Stimulated activated naive B cell treated with anti-CD40 and anti-IgM and Interleukin-4, amounts not matched to agents 10 μg/mL and 1 μg/mL and 100 μg/mL, for 72 hours (primary cell): ENCODE results near the gene MTHFS.
"Not testable (repeated sequence)": the region's sequence is repeated elsewhere in the genome, so short reads cannot be mapped to it uniquely, and the experiment has no call there.

ENCODE experiments used
- ATAC-seq, 2 donors: fragments of 150-1000 bp; cut with Tn5 transposase; replicated peaks; 2 replicates each; pipeline ENCODE4 v1.10.0; 2021; ENCODE audit warnings: moderate library complexity in 1 of 2
- DNase-seq: peaks from one replicate; pipeline ENCODE4 v3.0.0; 2021
- H3K27ac Mint-ChIP-seq: one replicate; pipeline ENCODE4 v1.8.0; 2022; ENCODE audit warnings: mild to moderate bottlenecking, mixed read lengths
- H3K27me3 Mint-ChIP-seq, 2 donors: one replicate each; pipeline ENCODE4 v1.8.0; 2022; ENCODE audit warnings: mixed read lengths in 2 of 2
- H3K36me3 Mint-ChIP-seq, 2 donors: one replicate each; pipeline ENCODE4 v1.8.0; 2022; ENCODE audit warnings: mixed read lengths in 2 of 2, mild to moderate bottlenecking in 1 of 2
- H3K4me1 Mint-ChIP-seq, 2 donors: one replicate each; pipeline ENCODE4 v1.8.0; 2022; ENCODE audit warnings: mixed read lengths in 2 of 2, mild to moderate bottlenecking in 1 of 2
- H3K4me3 Mint-ChIP-seq, 2 donors: one replicate each; pipeline ENCODE4 v1.8.0; 2022; ENCODE audit warnings: mild to moderate bottlenecking in 2 of 2, mixed read lengths in 2 of 2, moderate library complexity in 1 of 2
- H3K9me3 Mint-ChIP-seq, 2 donors: one replicate each; pipeline ENCODE4 v1.8.0; 2022; ENCODE audit warnings: mixed read lengths in 2 of 2, mild to moderate bottlenecking in 1 of 2

MTHFS gene

GRCh38 chr15:79896634-79897379 lies at the start of gene MTHFS:
TSS of gene MTHFS (minus strand) at chr15:79897014. CDS start at chr15:79896988, 26 bp downstream.
- Mint-ChIP-seq H3K27ac (peak within 1 kb of the TSS; percentile 99), H3K27me3 (no peaks in the 10 kb centered on the region), H3K4me1 (peaks cover 30 to 54% of the 10 kb centered on the region in 2 donors), H3K36me3 (peaks cover 27 to 39% of the 10 kb centered on the region in 2 donors), H3K9me3 (peaks cover 3 to 6% of the 10 kb centered on the region in 2 donors), H3K4me3 (peak within 1 kb of the TSS; percentile 92 to 98)
- peak; percentile 87 to 89 for ATAC-seq
- DNase-seq: peak; percentile 70

GRCh38 chr15:79944622-79945021 lies 47.8 kb upstream of the MTHFS start:
- Mint-ChIP-seq H3K9me3 (peaks cover 0 to 1% of the 10 kb centered on the region in 2 donors), H3K27ac (no peak overlapping the region), H3K4me3 (no peak overlapping the region), H3K4me1 (peaks cover 12 to 33% of the 10 kb centered on the region in 2 donors), H3K27me3 (peaks cover 0 to 4% of the 10 kb centered on the region in 2 donors), H3K36me3 (peaks cover 0 to 4% of the 10 kb centered on the region in 2 donors)
- no peak for DNase-seq
- ATAC-seq: no peak

GRCh38 chr15:79943820-79944219 lies 47.0 kb upstream of the MTHFS start:
- ATAC-seq: peak in 1 of 2 donors; percentile 33
- H3K36me3 Mint-ChIP-seq: peaks cover 0 to 3% of the 10 kb centered on the region in 2 donors
- no peak overlapping the region for H3K27ac Mint-ChIP-seq
- peaks cover 0 to 1% of the 10 kb centered on the region in 2 donors for H3K9me3 Mint-ChIP-seq
- no peak for DNase-seq
- peaks cover 10 to 29% of the 10 kb centered on the region in 2 donors for H3K4me1 Mint-ChIP-seq
- peaks cover 0 to 8% of the 10 kb centered on the region in 2 donors for H3K27me3 Mint-ChIP-seq
- H3K4me3 Mint-ChIP-seq: no peak overlapping the region

GRCh38 chr15:79942741-79943481 lies 46.1 kb upstream of the MTHFS start:
- peaks cover 0 to 2% of the 10 kb centered on the region in 2 donors for H3K36me3 Mint-ChIP-seq
- ATAC-seq: peak; percentile 45 to 46
- H3K9me3 Mint-ChIP-seq: peaks cover 0 to 1% of the 10 kb centered on the region in 2 donors
- peaks cover 2 to 20% of the 10 kb centered on the region in 2 donors for H3K4me1 Mint-ChIP-seq
- DNase-seq: no peak
- no peak overlapping the region for H3K4me3 Mint-ChIP-seq
- peaks cover 0 to 8% of the 10 kb centered on the region in 2 donors for H3K27me3 Mint-ChIP-seq
- H3K27ac Mint-ChIP-seq: no peak overlapping the region

GRCh38 chr15:79939399-79939798 lies 42.6 kb upstream of the MTHFS start:
- peaks cover 0 to 10% of the 10 kb centered on the region in 2 donors for H3K4me1 Mint-ChIP-seq
- ATAC-seq: no peak
- H3K27me3 Mint-ChIP-seq: peaks cover 4 to 8% of the 10 kb centered on the region in 2 donors
- no peaks in the 10 kb centered on the region for H3K36me3 Mint-ChIP-seq
- H3K4me3 Mint-ChIP-seq: no peak overlapping the region
- H3K27ac Mint-ChIP-seq: no peak overlapping the region
- DNase-seq: no peak
- H3K9me3 Mint-ChIP-seq: no peaks in the 10 kb centered on the region

DNA sequence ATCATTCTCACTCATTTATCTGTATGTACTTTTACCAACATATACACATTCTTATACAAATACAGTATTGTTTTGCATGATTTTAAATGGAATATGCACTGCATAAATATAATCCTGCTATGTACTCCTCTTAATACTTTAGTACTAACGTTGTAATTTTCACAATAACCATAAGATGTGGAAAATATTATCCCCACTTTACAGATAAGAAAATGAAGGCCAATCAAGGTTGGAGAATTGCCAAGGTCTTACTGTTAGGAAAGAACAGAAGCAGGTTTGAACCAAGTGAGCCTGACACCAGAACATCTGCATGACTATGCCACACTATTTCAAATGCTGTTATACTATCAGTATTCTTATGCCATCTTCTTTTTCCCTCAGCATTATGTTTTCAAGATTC lies 41.3 kb upstream of the MTHFS start:
- Mint-ChIP-seq H3K4me3 (no peak overlapping the region), H3K4me1 (peaks cover 0 to 10% of the 10 kb centered on the region in 2 donors), H3K9me3 (no peaks in the 10 kb centered on the region), H3K27ac (no peak overlapping the region), H3K27me3 (peaks cover 4 to 8% of the 10 kb centered on the region in 2 donors), H3K36me3 (no peaks in the 10 kb centered on the region)
- ATAC-seq (no peak), DNase-seq (no peak)

GRCh38 chr15:79935556-79936201 lies 38.9 kb upstream of the MTHFS start:
- H3K4me3 Mint-ChIP-seq, ATAC-seq, DNase-seq, H3K36me3 Mint-ChIP-seq, H3K9me3 Mint-ChIP-seq, H3K27ac Mint-ChIP-seq, H3K4me1 Mint-ChIP-seq: not testable (repeated sequence)
- peaks cover 4 to 10% of the 10 kb centered on the region in 2 donors for H3K27me3 Mint-ChIP-seq

GRCh38 chr15:79933231-79933630 lies 36.4 kb upstream of the MTHFS start:
- no peaks in the 10 kb centered on the region for H3K9me3 Mint-ChIP-seq
- peaks cover 0 to 21% of the 10 kb centered on the region in 2 donors for H3K27me3 Mint-ChIP-seq
- DNase-seq (no peak), ATAC-seq (no peak)
- no peak overlapping the region for H3K4me3 Mint-ChIP-seq
- peaks cover 0 to 5% of the 10 kb centered on the region in 2 donors for H3K4me1 Mint-ChIP-seq
- H3K36me3 Mint-ChIP-seq: peaks cover 0 to 2% of the 10 kb centered on the region in 2 donors
- H3K27ac Mint-ChIP-seq: no peak overlapping the region

DNA sequence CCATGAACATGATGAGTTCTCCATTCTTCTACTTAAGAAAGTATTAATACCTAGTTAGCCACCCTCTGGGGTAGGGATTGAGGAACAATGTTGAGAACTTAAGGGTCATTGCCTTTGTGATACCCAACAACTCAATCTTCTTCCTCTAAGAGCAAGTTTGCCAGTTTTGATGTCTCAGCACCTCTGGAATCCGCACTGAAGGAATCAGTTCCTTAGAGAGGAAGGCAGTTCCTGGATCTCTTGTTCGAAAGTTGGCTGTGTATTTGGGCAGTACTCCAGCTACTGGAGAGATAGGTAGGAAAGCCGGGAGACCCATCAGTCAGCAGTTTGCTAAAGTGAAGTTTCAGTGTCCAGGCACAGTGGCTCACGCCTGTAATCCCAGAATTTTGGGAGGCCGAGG lies 35.6 kb upstream of the MTHFS start:
- no peak for ATAC-seq
- peaks cover 0 to 21% of the 10 kb centered on the region in 2 donors for H3K27me3 Mint-ChIP-seq
- peaks cover 0 to 2% of the 10 kb centered on the region in 2 donors for H3K36me3 Mint-ChIP-seq
- no peak overlapping the region for H3K27ac Mint-ChIP-seq
- DNase-seq: no peak
- H3K4me1 Mint-ChIP-seq: peaks cover 0 to 5% of the 10 kb centered on the region in 2 donors
- H3K9me3 Mint-ChIP-seq: no peaks in the 10 kb centered on the region
- no peak overlapping the region for H3K4me3 Mint-ChIP-seq

- ATAC-seq (no peak), DNase-seq (no peak)
- Mint-ChIP-seq H3K27ac (no peak overlapping the region), H3K27me3 (peaks cover 0 to 13% of the 10 kb centered on the region in 2 donors), H3K36me3 (peaks cover 2 to 5% of the 10 kb centered on the region in 2 donors), H3K9me3 (no peaks in the 10 kb centered on the region), H3K4me3 (no peak overlapping the region), H3K4me1 (peaks cover 0 to 5% of the 10 kb centered on the region in 2 donors)
Measured at GRCh38 chr15:79930516-79930915, 33.7 kb upstream of the MTHFS start.

GRCh38 chr15:79929412-79929811 lies 32.6 kb upstream of the MTHFS start:
- Mint-ChIP-seq H3K27me3 (peaks cover 0 to 13% of the 10 kb centered on the region in 2 donors), H3K4me3 (no peak overlapping the region)

DNA sequence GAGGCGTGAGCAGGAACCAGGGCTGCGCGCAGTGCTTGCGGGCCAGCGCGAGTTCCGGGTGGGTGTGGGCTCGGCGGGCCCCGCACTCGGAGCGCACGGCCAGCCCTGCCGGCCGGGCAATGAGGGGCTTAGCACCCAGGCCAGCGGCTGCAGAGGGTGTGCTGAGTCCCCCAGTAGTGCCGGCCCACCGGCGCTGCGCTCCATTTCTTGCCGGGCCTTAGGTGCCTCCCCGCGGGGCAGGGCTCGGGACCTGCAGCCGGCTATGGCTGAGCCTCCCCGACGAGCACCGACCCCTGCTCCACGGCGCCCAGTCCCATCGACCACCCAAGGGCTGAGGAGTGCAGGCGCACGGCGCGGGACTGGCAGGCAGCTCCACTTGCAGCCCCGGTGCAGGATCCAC lies 29.3 kb upstream of the MTHFS start:
- H3K4me3 Mint-ChIP-seq, ATAC-seq, H3K9me3 Mint-ChIP-seq, H3K27ac Mint-ChIP-seq, DNase-seq: not testable (repeated sequence)
- H3K36me3 Mint-ChIP-seq: peaks cover 27 to 28% of the 10 kb centered on the region in 2 donors
- peaks cover 0 to 13% of the 10 kb centered on the region in 2 donors for H3K27me3 Mint-ChIP-seq
- H3K4me1 Mint-ChIP-seq: peaks cover 10 to 22% of the 10 kb centered on the region in 2 donors

More at GRCh38 chr15:79929412-79929811, 32.6 kb upstream of the MTHFS start:
- peaks cover 0 to 5% of the 10 kb centered on the region in 2 donors for H3K4me1 Mint-ChIP-seq
- DNase-seq (no peak), ATAC-seq (no peak)
- no peaks in the 10 kb centered on the region for H3K9me3 Mint-ChIP-seq
- H3K36me3 Mint-ChIP-seq: peaks cover 5% of the 10 kb centered on the region in 2 donors
- H3K27ac Mint-ChIP-seq: no peak overlapping the region

- Mint-ChIP-seq H3K4me3 (peak overlapping the region; percentile 39 to 48), H3K27me3 (peaks cover 0 to 2% of the 10 kb centered on the region in 2 donors), H3K9me3 (peaks cover 6 to 7% of the 10 kb centered on the region in 2 donors), H3K27ac (no peak overlapping the region), H3K36me3 (peaks cover 38 to 44% of the 10 kb centered on the region in 2 donors), H3K4me1 (peaks cover 10 to 20% of the 10 kb centered on the region in 2 donors)
- ATAC-seq: no peak
- no peak for DNase-seq
Measured at GRCh38 chr15:79924379-79924778, 27.6 kb upstream of the MTHFS start.
